ENCODE measurements around the gene FAM174B.

DNA sequence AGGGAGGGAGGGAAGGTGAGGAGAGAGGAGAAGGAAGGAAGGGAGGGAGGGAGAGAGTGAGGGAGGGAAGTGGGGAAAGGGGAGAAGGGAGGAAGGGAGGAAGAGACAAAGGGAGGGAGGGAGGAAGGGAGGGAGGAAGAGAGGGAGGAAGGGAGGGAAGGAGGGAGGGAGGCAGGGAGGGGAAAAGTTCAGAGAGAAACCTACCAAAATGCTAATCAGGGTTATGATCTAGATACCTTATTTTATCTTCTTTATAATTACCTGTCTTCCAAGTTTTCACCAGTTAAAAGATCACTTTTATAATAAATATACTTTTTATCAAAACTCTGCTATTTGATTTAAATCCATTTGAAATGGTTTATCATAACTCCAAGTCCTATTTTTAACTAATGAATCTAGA, 44.4 kb downstream of the FAM174B start:
- TF ChIP-seq CTCF (conservative IDR thresholded peaks at IDR 0.05; ENCODE audit: low read depth in 2 of 2) (no peak), EZH2phosphoT487 (IDR thresholded peaks at IDR 0.05; ENCODE audit: unreplicated experiment) (no peak), POLR2AphosphoS5 (IDR thresholded peaks at IDR 0.05; ENCODE audit: low read depth) (no peak), JUNB (IDR thresholded peaks at IDR 0.05; ENCODE audit: unreplicated experiment) (no peak)
- TF ChIP-seq, protein P1, sequence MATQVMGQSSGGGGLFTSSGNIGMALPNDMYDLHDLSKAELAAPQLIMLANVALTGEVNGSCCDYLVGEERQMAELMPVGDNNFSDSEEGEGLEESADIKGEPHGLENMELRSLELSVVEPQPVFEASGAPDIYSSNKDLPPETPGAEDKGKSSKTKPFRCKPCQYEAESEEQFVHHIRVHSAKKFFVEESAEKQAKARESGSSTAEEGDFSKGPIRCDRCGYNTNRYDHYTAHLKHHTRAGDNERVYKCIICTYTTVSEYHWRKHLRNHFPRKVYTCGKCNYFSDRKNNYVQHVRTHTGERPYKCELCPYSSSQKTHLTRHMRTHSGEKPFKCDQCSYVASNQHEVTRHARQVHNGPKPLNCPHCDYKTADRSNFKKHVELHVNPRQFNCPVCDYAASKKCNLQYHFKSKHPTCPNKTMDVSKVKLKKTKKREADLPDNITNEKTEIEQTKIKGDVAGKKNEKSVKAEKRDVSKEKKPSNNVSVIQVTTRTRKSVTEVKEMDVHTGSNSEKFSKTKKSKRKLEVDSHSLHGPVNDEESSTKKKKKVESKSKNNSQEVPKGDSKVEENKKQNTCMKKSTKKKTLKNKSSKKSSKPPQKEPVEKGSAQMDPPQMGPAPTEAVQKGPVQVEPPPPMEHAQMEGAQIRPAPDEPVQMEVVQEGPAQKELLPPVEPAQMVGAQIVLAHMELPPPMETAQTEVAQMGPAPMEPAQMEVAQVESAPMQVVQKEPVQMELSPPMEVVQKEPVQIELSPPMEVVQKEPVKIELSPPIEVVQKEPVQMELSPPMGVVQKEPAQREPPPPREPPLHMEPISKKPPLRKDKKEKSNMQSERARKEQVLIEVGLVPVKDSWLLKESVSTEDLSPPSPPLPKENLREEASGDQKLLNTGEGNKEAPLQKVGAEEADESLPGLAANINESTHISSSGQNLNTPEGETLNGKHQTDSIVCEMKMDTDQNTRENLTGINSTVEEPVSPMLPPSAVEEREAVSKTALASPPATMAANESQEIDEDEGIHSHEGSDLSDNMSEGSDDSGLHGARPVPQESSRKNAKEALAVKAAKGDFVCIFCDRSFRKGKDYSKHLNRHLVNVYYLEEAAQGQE (IDR thresholded peaks at IDR 0.05; ENCODE audit: unreplicated experiment), result no peak

Measured in GM23338 (cell line).